Activated T-cell treated with anti-CD3 and anti-CD28 coated beads for 1 hour (primary cell): ENCODE data around the gene PPP1R9A.

Experiments
- DNase-seq: peaks from one replicate; pipeline ENCODE4 v3.0.0-alpha.2; 2020; ENCODE audit warnings: low read depth

PPP1R9A gene

DNA sequence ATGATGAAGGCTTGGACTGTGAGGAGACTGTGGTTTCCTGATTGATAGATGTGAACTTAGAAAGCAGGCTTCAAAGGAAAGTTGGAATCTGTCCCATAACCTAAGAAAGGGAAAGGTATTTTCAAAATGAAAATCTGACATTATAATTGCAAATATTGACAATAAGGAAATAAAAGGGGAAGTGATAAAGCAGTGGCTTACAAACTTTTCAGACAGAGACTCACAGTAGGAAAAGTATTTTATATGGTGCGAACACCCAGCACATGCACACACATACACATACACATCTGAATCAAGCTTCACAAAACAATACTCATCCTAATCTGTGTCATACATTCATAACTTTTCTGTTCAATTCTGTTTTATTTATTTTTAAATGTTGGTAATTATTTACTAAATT lies 412.2 kb downstream of the PPP1R9A start:
- no peak for DNase-seq

DNA sequence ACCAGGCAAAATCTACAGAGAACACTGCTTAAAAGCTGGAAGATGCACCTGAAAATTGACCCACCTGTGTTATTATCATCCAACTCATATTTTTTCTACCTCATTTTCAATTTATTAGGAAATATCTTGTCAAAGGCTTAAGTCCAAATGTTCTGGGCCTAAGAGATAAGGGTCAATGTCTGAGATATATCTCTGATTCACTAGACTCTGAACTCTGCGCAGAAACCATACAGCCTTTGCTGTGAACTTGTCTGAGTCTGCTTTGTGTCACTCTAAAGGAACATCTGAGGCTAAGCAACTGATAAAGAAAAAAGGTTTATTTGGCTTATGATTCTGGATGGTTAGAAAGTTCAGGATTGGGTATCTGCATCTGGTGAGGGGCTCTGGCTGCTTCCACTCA lies 413.3 kb downstream of the PPP1R9A start:
- no peak for DNase-seq

DNA sequence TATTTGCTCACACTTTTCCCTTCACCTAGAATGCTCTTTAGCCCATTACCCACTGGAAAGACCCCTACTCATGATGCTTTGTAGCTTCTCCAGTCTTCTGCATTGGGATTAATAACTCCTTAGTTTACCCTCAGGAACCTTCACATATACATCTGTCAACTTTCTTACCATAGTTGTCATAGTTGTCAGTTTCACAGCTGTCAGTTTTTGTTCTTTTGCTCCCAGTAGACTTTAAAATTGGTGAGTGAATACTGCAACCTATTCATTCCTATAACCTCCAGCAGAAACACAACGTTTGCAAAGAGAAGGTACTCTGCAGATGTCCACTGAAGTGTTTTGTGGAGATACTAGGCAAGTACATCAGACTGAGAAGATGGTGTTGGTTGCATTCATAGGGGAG lies 414.3 kb downstream of the PPP1R9A start:
- DNase-seq: no peak

DNA sequence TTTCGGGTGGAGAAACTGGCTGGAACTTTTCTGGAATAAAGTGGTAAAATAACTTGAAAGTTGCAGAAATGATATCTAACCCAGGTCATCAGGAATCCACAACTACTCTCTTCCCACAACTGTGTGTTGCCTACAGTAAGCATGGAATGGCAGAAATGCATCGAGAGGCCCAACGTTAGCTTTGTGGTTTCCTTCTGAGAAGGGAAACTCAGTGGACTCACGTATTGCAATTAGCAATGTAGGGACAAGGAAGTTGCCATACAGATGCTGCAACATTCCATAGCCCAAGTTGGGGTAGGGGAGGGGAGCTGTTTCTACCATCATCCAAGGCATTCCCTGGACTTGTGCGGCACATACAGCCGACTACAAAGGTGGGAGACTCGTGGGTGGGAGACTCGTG lies 415.0 kb downstream of the PPP1R9A start:
- DNase-seq: no peak

DNA sequence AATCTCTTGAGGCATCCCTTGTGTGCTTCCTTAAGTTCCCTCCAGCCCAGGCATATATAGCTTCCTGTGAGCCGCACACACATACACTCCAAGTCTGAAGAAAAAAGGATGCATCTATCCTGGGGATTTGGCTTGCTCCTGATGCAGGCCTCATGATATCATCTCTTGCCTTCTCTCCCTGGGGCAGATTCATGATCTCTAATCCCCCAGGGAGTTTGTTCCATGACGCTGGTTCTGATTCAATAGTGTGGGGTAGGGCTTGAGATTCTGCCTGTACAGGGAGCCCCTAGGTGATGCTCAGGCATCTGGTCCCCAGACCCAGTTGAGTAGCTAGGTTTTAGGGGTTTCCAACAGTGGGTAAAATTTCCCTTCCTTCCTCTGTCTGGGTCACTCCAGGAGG lies 415.5 kb downstream of the PPP1R9A start:
- no peak for DNase-seq

DNA sequence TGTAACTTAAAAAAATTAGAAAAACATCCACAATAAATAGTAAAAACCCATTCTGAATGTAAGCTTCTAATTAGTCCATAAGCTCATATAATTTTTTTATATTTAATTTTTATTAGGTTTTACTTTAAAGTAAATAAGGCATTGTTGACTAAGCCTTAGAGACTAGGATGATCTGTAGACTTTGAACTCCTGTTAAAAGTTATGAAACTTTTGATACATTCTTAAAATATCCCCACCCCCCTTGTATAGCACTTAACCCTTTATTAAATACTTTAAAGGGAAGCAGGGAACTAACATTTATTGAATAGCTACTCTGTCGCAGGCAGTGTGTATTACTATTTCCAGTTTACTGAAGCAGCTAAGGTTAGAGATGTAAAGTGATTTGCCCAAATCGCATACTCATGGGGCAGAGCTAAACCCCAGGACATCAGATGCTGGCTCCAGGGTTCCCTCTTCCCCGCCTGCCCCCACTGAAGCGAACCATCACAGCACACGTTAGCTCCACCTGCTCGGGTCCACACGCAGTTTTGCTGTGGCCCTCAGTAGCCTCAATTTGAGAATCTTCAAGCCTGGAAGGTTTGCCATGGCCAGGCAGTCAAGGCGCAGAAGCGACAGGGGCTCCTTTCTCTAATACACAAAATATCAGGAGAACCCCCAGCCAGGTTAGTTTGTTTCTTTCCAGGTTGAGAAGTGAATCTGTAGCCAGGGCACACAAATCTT lies 416.2 kb downstream of the PPP1R9A start:
- no peak for DNase-seq

DNA sequence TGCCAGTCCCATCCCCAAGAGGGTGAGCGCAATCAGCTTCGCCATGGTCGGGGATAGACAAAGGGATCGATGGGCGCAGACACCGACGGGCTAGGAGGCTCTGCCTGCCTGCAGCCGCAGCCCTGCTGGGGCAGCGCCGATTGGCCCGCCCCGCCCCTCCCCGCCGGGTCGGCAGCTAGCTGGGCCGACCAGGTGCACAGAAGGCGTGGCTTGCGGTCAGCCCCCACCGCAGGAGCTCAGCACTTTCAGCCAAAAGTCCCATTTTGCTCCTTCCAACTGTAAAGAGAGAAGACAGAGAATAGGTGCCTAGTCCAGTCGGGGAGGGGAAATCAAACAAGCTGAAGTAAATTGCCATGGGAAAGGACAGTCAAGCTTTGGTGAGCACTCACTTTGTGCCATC lies 417.0 kb downstream of the PPP1R9A start, which contains the start of gene PON1:
Gene PON1 (minus strand): TSS at position 102 of the 400 bp plus-strand sequence. CDS start 57 bp downstream, at position 45.
- no peak for DNase-seq

DNA sequence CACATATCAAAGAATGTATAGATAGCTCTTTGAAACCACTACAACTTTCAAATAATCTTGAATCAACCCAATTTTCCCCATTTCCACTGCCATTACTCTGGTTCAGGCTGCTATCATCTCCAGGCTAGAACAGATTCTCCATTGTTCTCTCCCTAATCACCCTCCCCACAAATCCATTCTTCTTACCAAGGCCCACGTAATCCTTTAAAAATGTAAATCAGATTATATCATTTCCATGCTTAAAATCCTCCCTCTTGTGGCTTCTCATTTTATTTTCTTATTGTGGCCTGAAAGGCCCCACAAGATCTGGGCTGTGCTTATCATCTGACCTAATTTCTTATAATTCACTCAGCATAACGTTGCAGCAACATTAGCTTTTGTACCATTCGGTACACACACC lies 420.0 kb downstream of the PPP1R9A start:
- no peak for DNase-seq

DNA sequence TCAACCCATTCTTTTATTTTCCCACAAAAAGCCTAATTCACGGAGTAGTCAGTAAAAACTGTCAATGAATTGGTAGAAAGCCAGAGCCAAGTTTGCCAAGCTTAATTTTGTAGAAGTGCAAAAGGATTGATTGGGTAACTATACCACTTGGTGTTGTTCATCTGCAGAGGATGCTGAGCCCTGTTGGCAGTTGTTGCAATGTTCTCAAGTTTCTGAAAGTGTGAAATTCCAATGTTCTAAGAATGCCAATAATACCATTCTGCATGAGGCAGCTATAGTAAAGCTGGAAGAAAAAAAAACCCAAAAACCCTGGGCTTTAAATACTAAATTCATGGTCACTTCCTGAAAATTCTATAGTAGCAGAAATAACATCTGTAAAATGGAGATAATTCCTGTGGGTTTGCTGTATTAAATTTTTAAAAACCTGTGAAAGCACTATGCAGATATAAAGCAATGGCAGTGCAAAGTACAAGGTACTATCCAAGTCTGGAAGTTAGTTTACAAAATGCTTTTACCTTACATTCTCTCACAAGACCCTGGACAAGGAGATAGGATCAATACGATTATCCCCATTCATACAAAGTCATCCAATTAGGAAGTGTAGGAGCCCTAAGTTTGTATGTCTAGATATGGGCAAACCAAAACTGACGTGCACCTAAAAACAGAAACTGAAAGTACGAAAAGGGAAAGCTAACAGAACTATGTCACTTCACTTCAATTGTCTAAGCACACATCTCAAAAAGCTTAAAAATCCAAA lies 423.0 kb downstream of the PPP1R9A start:
- DNase-seq: no peak

DNA sequence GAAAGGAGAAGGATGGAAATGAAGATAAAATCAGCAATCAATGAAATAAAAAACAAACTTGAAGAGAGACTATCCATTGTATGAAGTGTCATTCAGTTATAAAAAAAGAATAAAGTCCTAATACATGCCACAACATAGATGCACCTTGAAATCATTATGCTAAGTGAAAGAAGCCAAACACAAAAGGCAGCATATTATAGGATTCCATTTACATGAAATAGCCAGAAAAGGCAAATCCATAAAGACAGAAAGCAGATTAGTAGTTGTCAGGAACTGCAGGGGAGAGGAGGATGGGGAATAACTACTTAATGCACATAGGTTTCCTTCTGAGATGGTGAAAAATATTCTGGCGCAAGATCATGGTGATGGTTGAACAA lies 423.6 kb downstream of the PPP1R9A start:
- no peak for DNase-seq

DNA sequence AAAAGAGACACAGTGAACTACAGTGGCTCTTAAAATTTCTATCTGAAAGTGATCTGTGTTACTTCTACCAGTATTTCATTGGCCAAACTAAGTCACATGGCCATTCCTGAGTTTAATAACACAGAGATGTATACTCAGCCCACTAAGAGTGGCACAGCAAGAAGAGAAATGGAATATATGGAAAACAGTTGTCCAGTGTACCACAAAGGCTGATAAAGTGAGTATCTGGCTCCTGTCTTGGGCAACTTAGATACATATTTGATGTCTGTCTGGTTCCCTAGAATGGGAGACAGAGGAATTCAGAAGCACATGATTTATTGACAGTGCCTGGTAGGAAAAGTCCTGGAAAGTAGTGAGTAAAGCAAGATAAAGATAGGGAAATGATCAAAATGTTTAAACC lies 427.1 kb downstream of the PPP1R9A start:
- no peak for DNase-seq

DNA sequence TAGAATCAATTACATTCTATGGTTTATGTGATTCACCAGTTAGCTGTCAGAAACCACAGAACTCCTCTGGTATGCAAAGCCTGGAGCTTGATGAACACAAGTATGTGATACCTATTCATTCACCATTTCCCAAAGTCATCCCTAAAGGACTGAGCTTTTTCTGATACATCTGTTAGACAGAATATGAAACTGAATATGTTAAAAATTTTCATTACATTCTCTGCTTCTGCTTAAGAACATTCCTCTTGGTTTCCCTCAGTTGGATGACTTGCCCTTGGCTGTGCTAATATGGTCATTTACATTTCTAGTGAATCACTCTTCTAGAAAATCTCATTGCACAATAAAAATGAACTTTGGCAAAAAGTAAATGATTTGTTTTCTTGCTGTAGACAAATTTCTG lies 427.7 kb downstream of the PPP1R9A start:
- DNase-seq: no peak

DNA sequence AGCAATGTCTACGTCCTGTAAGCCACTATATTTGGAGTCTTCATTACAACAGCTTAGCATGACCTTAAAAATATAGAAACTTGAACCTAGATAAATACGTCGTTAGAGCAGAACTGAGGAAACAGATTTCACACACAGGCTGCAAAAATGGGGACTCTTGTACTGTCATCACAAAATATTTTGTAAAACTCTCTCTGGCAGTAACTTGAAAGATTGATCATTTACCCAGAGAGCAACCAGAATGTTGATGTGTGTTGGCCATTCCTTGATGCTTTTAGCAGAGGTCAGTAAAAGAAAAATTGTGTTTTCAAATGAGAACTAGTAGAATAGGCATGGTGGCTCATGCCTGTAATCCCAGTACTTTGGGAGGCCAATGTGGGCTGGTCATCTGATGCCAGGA lies 431.4 kb downstream of the PPP1R9A start:
- no peak for DNase-seq

DNA sequence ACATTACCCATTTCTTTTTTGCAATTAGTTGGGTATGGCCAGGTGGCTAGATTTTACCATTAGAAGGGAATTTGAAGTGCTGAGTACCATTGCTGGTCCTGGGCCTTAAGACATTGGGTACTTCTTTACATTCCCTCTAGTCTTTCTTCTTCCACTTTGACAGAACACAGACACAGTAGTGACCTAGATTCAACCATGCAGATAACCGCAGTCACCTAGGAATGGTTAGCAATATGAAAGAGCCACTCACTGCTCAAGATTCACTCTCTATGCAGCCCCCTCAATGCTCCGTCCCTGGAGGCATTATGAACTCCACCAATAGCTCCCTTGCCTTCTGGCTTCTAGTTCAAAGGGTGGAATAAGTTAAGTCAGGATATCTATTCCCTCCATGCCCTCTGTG lies 433.1 kb downstream of the PPP1R9A start:
- DNase-seq: no peak

DNA sequence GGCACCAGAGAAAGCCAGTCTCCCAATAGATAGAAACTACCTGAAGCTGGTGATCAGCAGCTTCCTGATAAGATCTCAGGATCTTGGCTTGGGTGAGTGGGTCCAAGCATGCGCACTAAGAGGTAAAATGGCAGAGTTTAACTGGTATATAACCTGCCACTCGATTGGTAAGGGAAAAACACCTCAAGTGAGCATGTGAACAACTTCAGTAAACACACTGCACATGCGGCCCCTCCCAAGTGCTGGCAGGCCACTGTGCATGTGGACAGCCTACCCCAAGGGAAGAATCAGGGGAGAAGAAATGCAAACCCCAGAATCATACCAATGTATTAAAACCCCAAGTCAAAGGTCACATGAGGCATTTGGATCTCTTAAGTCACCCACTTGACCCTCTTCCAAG lies 434.6 kb downstream of the PPP1R9A start:
- DNase-seq: no peak

DNA sequence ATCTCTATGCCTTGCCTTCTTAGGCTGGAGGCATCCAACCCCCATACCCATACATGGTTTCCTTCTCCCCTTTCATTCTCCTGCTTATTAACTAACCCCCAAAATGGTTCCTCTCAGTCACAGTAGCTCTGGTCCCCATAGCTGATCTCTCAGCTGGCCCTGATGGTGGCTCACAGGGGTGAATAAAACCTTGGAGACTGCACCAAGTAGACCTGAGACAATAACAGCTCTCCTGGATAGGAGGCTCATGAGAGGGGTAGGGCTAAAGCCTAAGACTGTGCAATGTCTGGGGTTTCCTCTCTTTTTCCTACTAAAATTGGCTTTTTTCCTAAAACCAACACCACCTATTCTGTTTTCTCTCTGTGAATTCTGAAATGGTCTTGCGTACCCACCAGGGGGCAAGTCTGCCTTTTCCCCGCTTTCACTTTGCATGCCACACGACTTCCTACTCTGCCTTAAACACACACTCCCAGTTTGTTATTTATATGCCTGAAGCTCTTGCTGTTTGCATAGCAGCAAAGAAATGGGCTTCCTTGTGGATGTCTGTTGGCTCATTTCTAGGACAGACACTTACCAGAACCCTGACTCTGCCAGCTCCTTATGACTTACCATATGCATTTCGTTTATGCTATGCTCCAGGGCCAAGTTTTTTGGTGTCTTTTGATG lies 435.4 kb downstream of the PPP1R9A start:
- no peak for DNase-seq
